SH-SY5Y (cell line): Measurements from ENCODE around the gene GNAI3.

Source experiments
- GATA2 ChIP-seq: IDR thresholded peaks from 2 replicates; pipeline ENCODE4 v1.6.1; 2011; ENCODE audit warnings: mild to moderate bottlenecking, low read depth, low read length
- GATA3 ChIP-seq: IDR thresholded peaks from 2 replicates; pipeline ENCODE4 v1.6.1; 2011; ENCODE audit warnings: low read depth, mild to moderate bottlenecking, low read length, moderate library complexity

GRCh38 chr1:109539676-109540075, 8.7 kb upstream of the GNAI3 start, which contains the start of gene GPR61:
- TF ChIP-seq GATA3, result no peak
- TF ChIP-seq GATA2, result no peak
